ENCODE measurements around the gene CAMTA1.

DNA sequence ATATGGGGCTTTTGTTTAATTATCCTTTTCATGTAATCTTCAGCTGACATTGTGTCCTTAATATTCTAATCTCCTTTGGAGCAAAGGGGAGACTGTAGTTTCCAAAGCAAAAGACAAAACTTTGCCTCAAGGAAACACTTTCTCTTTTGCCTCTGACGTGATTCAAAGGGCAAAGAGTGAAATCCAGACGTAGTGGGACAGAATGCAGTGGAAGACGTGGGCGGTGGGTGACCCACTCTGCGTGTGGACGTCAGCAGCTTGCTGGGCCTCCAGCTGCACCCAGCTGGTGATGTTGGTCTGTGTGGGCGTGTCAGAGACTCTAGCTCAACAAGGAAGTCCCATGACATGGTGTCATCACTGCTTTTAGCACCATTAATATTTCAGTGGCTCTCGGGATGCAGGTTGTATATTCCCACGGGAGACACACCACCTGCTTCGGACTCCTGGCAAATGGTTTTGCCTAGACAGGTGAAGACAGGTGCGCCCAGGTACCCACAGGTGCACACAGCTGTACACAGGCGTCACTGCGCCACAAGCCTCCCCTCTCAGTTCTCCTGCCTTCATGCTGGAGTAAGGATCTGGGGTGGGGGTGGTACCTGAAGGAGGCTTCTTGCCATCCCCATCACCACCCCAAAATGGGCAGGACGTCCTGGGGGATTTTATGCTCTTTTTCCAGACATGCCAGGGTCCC is 693.7 kb downstream of the CAMTA1 start:
- TF ChIP-seq, protein P1, sequence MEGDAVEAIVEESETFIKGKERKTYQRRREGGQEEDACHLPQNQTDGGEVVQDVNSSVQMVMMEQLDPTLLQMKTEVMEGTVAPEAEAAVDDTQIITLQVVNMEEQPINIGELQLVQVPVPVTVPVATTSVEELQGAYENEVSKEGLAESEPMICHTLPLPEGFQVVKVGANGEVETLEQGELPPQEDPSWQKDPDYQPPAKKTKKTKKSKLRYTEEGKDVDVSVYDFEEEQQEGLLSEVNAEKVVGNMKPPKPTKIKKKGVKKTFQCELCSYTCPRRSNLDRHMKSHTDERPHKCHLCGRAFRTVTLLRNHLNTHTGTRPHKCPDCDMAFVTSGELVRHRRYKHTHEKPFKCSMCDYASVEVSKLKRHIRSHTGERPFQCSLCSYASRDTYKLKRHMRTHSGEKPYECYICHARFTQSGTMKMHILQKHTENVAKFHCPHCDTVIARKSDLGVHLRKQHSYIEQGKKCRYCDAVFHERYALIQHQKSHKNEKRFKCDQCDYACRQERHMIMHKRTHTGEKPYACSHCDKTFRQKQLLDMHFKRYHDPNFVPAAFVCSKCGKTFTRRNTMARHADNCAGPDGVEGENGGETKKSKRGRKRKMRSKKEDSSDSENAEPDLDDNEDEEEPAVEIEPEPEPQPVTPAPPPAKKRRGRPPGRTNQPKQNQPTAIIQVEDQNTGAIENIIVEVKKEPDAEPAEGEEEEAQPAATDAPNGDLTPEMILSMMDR (IDR thresholded peaks at IDR 0.05): no peak
- TF ChIP-seq POLR2AphosphoS5 (IDR thresholded peaks at IDR 0.05) (no peak), POLR2A (IDR thresholded peaks at IDR 0.05) (no peak)

Measured in prostate gland (tissue), 2 donors.